Activated naive CD4-positive, alpha-beta T cell treated with anti-CD3 and anti-CD28 coated beads for 36 hours (primary cell): Measurements from ENCODE around the gene GRAP2. TPM values are rescaled to one million over a fixed set of nuclear protein-coding genes. Genes with fewer than 3 reads are reported as not detected.

ENCODE experiments used
- CTCF ChIA-PET: fragments of 350-600 bp; sonication (Branson Sonifier 250); formaldehyde crosslinking; loops from one replicate; lab custom pipeline; 2021; ENCODE audit warnings: antibody characterized with exemption; lab: Charles Lee
- DNase-seq: peaks from one replicate; pipeline ENCODE4 v3.0.0-alpha.2; 2020
- H3K27ac Mint-ChIP-seq: one replicate; pipeline ENCODE4 v1.8.0; 2021; ENCODE audit warnings: mild to moderate bottlenecking, mixed read lengths
- H3K27me3 Mint-ChIP-seq: one replicate; pipeline ENCODE4 v1.8.0; 2021; ENCODE audit warnings: low read depth, mixed read lengths
- H3K36me3 Mint-ChIP-seq: one replicate; pipeline ENCODE4 v1.8.0; 2021; ENCODE audit warnings: low read depth, mixed read lengths
- H3K4me1 Mint-ChIP-seq: one replicate; pipeline ENCODE4 v1.8.0; 2021; ENCODE audit warnings: low read depth, mixed read lengths
- H3K4me3 Mint-ChIP-seq: one replicate; pipeline ENCODE4 v1.8.0; 2021; ENCODE audit warnings: mild to moderate bottlenecking, moderate library complexity, mixed read lengths
- H3K9me3 Mint-ChIP-seq: one replicate; pipeline ENCODE4 v1.8.0; 2021; ENCODE audit warnings: mixed read lengths
- intact Hi-C: fragments of 100-400 bp; cut with micrococcal nuclease; formaldehyde crosslinking; loops from one replicate; pipeline ENCODE4 v1.15.1; 2023
- total RNA-seq, 2 experiments: library from RNA; stranded (reverse); gene quantifications; one replicate each; pipeline ENCODE4 v1.2.3, GENCODE V29; 2021

Gene GRAP2
- total RNA-seq, 2 experiments from 2014 or later, result 25.5 to 29.4 TPM

- peak overlapping the region; percentile 38 for H3K4me3 Mint-ChIP-seq
- peaks cover 89% of the 10 kb centered on the region for H3K4me1 Mint-ChIP-seq
- no peak for DNase-seq
- intact Hi-C loops, result no loop called here
- CTCF ChIA-PET, result interaction anchor here (0.7 to 4.2 kb wide), 4 partner anchors 9 to 19 kb away, joined by 3 to 35 read pairs (median 4); no protein-coding TSS in a partner anchor
- H3K27ac Mint-ChIP-seq, result peak overlapping the region; percentile 100
- no peaks in the 10 kb centered on the region for H3K36me3 Mint-ChIP-seq
- H3K9me3 Mint-ChIP-seq, result no peaks in the 10 kb centered on the region
- H3K27me3 Mint-ChIP-seq, result no peaks in the 10 kb centered on the region
Observed at GRCh38 chr22:39913886-39914285, 13.0 kb downstream of the GRAP2 start.

- H3K36me3 Mint-ChIP-seq, result no peaks in the 10 kb centered on the region
- H3K9me3 Mint-ChIP-seq, result no peaks in the 10 kb centered on the region
- H3K4me3 Mint-ChIP-seq, result peak overlapping the region; percentile 38
Observed at GRCh38 chr22:39914584-39914983, 13.7 kb downstream of the GRAP2 start.

GRCh38 chr22:39915295-39915726 lies 14.4 kb downstream of the GRAP2 start:
- Mint-ChIP-seq H3K36me3 (no peaks in the 10 kb centered on the region), H3K4me3 (peak overlapping the region; percentile 71), H3K9me3 (no peaks in the 10 kb centered on the region), H3K27ac (peak overlapping the region; percentile 90), H3K27me3 (no peaks in the 10 kb centered on the region), H3K4me1 (peaks cover 85% of the 10 kb centered on the region)
- intact Hi-C loops, result no loop called here
- CTCF ChIA-PET, result interaction anchor here (0.6 to 4.2 kb wide), 4 partner anchors 12 to 109 kb away, joined by 3 to 35 read pairs (median 12); no protein-coding TSS in a partner anchor
- no peak for DNase-seq

More at GRCh38 chr22:39914584-39914983, 13.7 kb downstream of the GRAP2 start:
- no peak for DNase-seq
- H3K27ac Mint-ChIP-seq, result peak overlapping the region; percentile 100
- intact Hi-C loops, result no loop called here
- H3K4me1 Mint-ChIP-seq, result peaks cover 85% of the 10 kb centered on the region
- no peaks in the 10 kb centered on the region for H3K27me3 Mint-ChIP-seq
- CTCF ChIA-PET, result interaction anchor here (0.6 to 4.2 kb wide), 3 partner anchors 8 to 19 kb away, joined by 3 to 35 read pairs (median 19); no protein-coding TSS in a partner anchor

GRCh38 chr22:39916496-39916895 lies 15.6 kb downstream of the GRAP2 start:
- Mint-ChIP-seq H3K4me3 (peak overlapping the region; percentile 33), H3K36me3 (no peaks in the 10 kb centered on the region), H3K4me1 (peaks cover 86% of the 10 kb centered on the region), H3K9me3 (no peaks in the 10 kb centered on the region), H3K27me3 (no peaks in the 10 kb centered on the region), H3K27ac (peak overlapping the region; percentile 63)
- no peak for DNase-seq
- intact Hi-C loops, result no loop called here
- CTCF ChIA-PET, result interaction anchor here (0.7 to 4.2 kb wide), 5 partner anchors 11 to 108 kb away, joined by 3 to 35 read pairs (median 5); no protein-coding TSS in a partner anchor

- H3K4me3 Mint-ChIP-seq, result peak overlapping the region; percentile 69
Observed at GRCh38 chr22:39917197-39917643, 16.3 kb downstream of the GRAP2 start.

GRCh38 chr22:39917776-39918495 lies 17.1 kb downstream of the GRAP2 start:
- Mint-ChIP-seq H3K4me3 (peak overlapping the region; percentile 69), H3K27me3 (no peaks in the 10 kb centered on the region), H3K36me3 (no peaks in the 10 kb centered on the region), H3K9me3 (no peaks in the 10 kb centered on the region), H3K27ac (peak overlapping the region; percentile 93), H3K4me1 (peaks cover 83% of the 10 kb centered on the region)
- no peak for DNase-seq
- CTCF ChIA-PET, result interaction anchor here (0.6 to 4.2 kb wide), 6 partner anchors 9 to 25 kb away, joined by 3 to 35 read pairs (median 3); no protein-coding TSS in a partner anchor
- intact Hi-C loops, result no loop called here

More at GRCh38 chr22:39917197-39917643, 16.3 kb downstream of the GRAP2 start:
- Mint-ChIP-seq H3K27ac (peak overlapping the region; percentile 93), H3K36me3 (no peaks in the 10 kb centered on the region), H3K27me3 (no peaks in the 10 kb centered on the region), H3K9me3 (no peaks in the 10 kb centered on the region), H3K4me1 (peaks cover 83% of the 10 kb centered on the region)
- CTCF ChIA-PET, result interaction anchor here (1.4 to 4.2 kb wide), 4 partner anchors 8 to 16 kb away, joined by 3 to 35 read pairs (median 11); no protein-coding TSS in a partner anchor
- no peak for DNase-seq
- intact Hi-C loops, result no loop called here

- intact Hi-C loops, result loop anchor here (1.0 to 2.0 kb wide), 3 partner anchors 9 to 15 kb away; no protein-coding TSS in a partner anchor
- DNase-seq, result peak; percentile 71
- H3K9me3 Mint-ChIP-seq, result no peaks in the 10 kb centered on the region
- peak overlapping the region; percentile 94 for H3K27ac Mint-ChIP-seq
- H3K36me3 Mint-ChIP-seq, result no peaks in the 10 kb centered on the region
- H3K27me3 Mint-ChIP-seq, result no peaks in the 10 kb centered on the region
- peaks cover 86% of the 10 kb centered on the region for H3K4me1 Mint-ChIP-seq
- H3K4me3 Mint-ChIP-seq, result peak overlapping the region; percentile 75
- CTCF ChIA-PET, result interaction anchor here (0.8 to 2.4 kb wide), 5 partner anchors 10 to 17 kb away, joined by 3 to 11 read pairs (median 6); no protein-coding TSS in a partner anchor
Observed at GRCh38 chr22:39920134-39920743, 19.4 kb downstream of the GRAP2 start.

GRCh38 chr22:39923696-39924095 lies 22.8 kb downstream of the GRAP2 start:
- H3K4me3 Mint-ChIP-seq, result no peak overlapping the region
- peak; percentile 6 for DNase-seq
- CTCF ChIA-PET, result interaction anchor here (0.7 to 2.2 kb wide), 6 partner anchors 9 to 101 kb away, joined by 3 to 9 read pairs (median 4); no protein-coding TSS in a partner anchor
- H3K9me3 Mint-ChIP-seq, result no peaks in the 10 kb centered on the region
- intact Hi-C loops, result no loop called here
- H3K4me1 Mint-ChIP-seq, result peaks cover 64% of the 10 kb centered on the region
- peaks cover 2% of the 10 kb centered on the region for H3K36me3 Mint-ChIP-seq
- H3K27me3 Mint-ChIP-seq, result no peaks in the 10 kb centered on the region
- no peak overlapping the region for H3K27ac Mint-ChIP-seq

GRCh38 chr22:39924286-39924685 lies 23.4 kb downstream of the GRAP2 start:
- intact Hi-C loops, result no loop called here
- H3K4me1 Mint-ChIP-seq, result peaks cover 62% of the 10 kb centered on the region
- H3K27ac Mint-ChIP-seq, result no peak overlapping the region
- no peak overlapping the region for H3K4me3 Mint-ChIP-seq
- DNase-seq, result peak; percentile 4
- H3K36me3 Mint-ChIP-seq, result peaks cover 2% of the 10 kb centered on the region
- CTCF ChIA-PET, result interaction anchor here (0.8 to 3.2 kb wide), 4 partner anchors 9 to 101 kb away, joined by 3 to 17 read pairs (median 8); no protein-coding TSS in a partner anchor
- no peaks in the 10 kb centered on the region for H3K27me3 Mint-ChIP-seq
- no peaks in the 10 kb centered on the region for H3K9me3 Mint-ChIP-seq

- Mint-ChIP-seq H3K4me3 (no peak overlapping the region), H3K27ac (no peak overlapping the region), H3K9me3 (no peaks in the 10 kb centered on the region), H3K4me1 (peaks cover 52% of the 10 kb centered on the region), H3K27me3 (no peaks in the 10 kb centered on the region), H3K36me3 (peaks cover 2% of the 10 kb centered on the region)
- intact Hi-C loops, result loop anchor here (5.0 kb wide), 1 partner anchor 422 kb away; the partner anchor contains the start of gene ADSL
- DNase-seq, result peak; percentile 43
- CTCF ChIA-PET, result interaction anchor here (0.6 to 4.4 kb wide), 14 partner anchors 8 to 391 kb away, joined by 3 to 35 read pairs (median 4); no protein-coding TSS in a partner anchor
Observed at GRCh38 chr22:39925273-39925672, 24.4 kb downstream of the GRAP2 start.

GRCh38 chr22:39925909-39926679 lies 25.2 kb downstream of the GRAP2 start:
- H3K36me3 Mint-ChIP-seq, result peaks cover 2% of the 10 kb centered on the region
- intact Hi-C loops, result loop anchor here (2.0 to 5.0 kb wide), 2 partner anchors 15 to 421 kb away; partner anchors contain the start of gene ADSL
- CTCF ChIA-PET, result interaction anchor here (0.6 to 4.4 kb wide), 13 partner anchors 7 to 392 kb away, joined by 3 to 35 read pairs (median 6); no protein-coding TSS in a partner anchor
- H3K27ac Mint-ChIP-seq, result no peak overlapping the region
- peak; percentile 40 for DNase-seq
- H3K4me1 Mint-ChIP-seq, result peaks cover 45% of the 10 kb centered on the region
- no peaks in the 10 kb centered on the region for H3K9me3 Mint-ChIP-seq
- no peaks in the 10 kb centered on the region for H3K27me3 Mint-ChIP-seq
- no peak overlapping the region for H3K4me3 Mint-ChIP-seq
